ENCODE results near the gene CRADD. TPM values are rescaled to one million over a fixed set of nuclear protein-coding genes. Genes with fewer than 3 reads are reported as not detected.
A peak's percentile ranks its signal among the peaks of the same experiment; 100 is the strongest.

Gene CRADD
- total and polyA plus RNA-seq, 8 donors: 8.4 to 21.4 (median 10.3) TPM

- no peak for TF ChIP-seq CTCF (IDR thresholded peaks at IDR 0.05)
- DNase-seq: no peak
- Histone ChIP-seq H3K36me3 (no peaks in the 10 kb centered on the region), H3K27ac (no peak overlapping the region), H3K9me3 (no peaks in the 10 kb centered on the region), H3K27me3 (no peaks in the 10 kb centered on the region), H3K4me1 (peaks cover 6 to 17% of the 10 kb centered on the region in 2 donors), H3K4me3 (no peak overlapping the region)
- intact Hi-C loops (cut with DNase I): no loop called here
- no peak for ATAC-seq
Observed at GRCh38 chr12:93682846-93683261, 5.7 kb downstream of the CRADD start.

GRCh38 chr12:93683410-93683809 is 6.2 kb downstream of the CRADD start:
- intact Hi-C loops (cut with DNase I): no loop called here
- no peaks in the 10 kb centered on the region for H3K27me3 ChIP-seq
- H3K4me3 ChIP-seq: no peak overlapping the region
- H3K36me3 ChIP-seq: no peaks in the 10 kb centered on the region
- peaks cover under 1 to 11% of the 10 kb centered on the region in 2 donors for H3K4me1 ChIP-seq
- no peak for ATAC-seq
- no peak overlapping the region for H3K27ac ChIP-seq
- no peak for DNase-seq
- no peaks in the 10 kb centered on the region for H3K9me3 ChIP-seq
- TF ChIP-seq CTCF (IDR thresholded peaks at IDR 0.05): no peak

GRCh38 chr12:93684716-93685115 is 7.5 kb downstream of the CRADD start:
- ATAC-seq (no peak), DNase-seq (no peak)
- peaks cover 0 to 2% of the 10 kb centered on the region in 2 donors for H3K4me1 ChIP-seq
- no peak overlapping the region for H3K27ac ChIP-seq
- H3K9me3 ChIP-seq: no peaks in the 10 kb centered on the region
- H3K36me3 ChIP-seq: no peaks in the 10 kb centered on the region
- H3K27me3 ChIP-seq: no peaks in the 10 kb centered on the region
- no peak for TF ChIP-seq CTCF (IDR thresholded peaks at IDR 0.05)
- intact Hi-C loops (cut with DNase I): no loop called here
- no peak overlapping the region for H3K4me3 ChIP-seq

- Histone ChIP-seq H3K4me1 (no peaks in the 10 kb centered on the region), H3K9me3 (no peaks in the 10 kb centered on the region), H3K27ac (no peak overlapping the region), H3K36me3 (no peaks in the 10 kb centered on the region), H3K27me3 (no peaks in the 10 kb centered on the region), H3K4me3 (no peak overlapping the region)
- no peak for ATAC-seq
- no peak for DNase-seq
- intact Hi-C loops (cut with DNase I): no loop called here
- no peak for TF ChIP-seq CTCF (IDR thresholded peaks at IDR 0.05)
Observed at GRCh38 chr12:93686572-93687356, 9.6 kb downstream of the CRADD start.

GRCh38 chr12:93689076-93689834 is 12.1 kb downstream of the CRADD start:
- Histone ChIP-seq H3K9me3 (no peaks in the 10 kb centered on the region), H3K4me1 (no peaks in the 10 kb centered on the region), H3K27ac (no peak overlapping the region), H3K4me3 (no peak overlapping the region), H3K27me3 (no peaks in the 10 kb centered on the region), H3K36me3 (no peaks in the 10 kb centered on the region)
- intact Hi-C loops (cut with DNase I): no loop called here
- no peak for TF ChIP-seq CTCF (IDR thresholded peaks at IDR 0.05)
- peak in 1 of 4 donors; percentile 56 for DNase-seq
- ATAC-seq: no peak

Data from left lung (tissue), 10 donors.